ENCODE results near the gene FBXL5. TPM values are rescaled to one million over a fixed set of nuclear protein-coding genes. Genes with fewer than 3 reads are reported as not detected.

FBXL5 gene
- total and polyA plus RNA-seq, 2 of the 13 experiments (the other 11 are each of a cell fraction or from before 2014, with no cell fraction given) = 17.4 to 45.3 TPM

- no peak for TF ChIP-seq CREB3 (CRISPR knock-in tag; IDR thresholded peaks at IDR 0.05)
- no peak for TF ChIP-seq ZFP36 (IDR thresholded peaks at IDR 0.05; ENCODE audit: borderline replicate concordance, low read depth, low read length, partially characterized antibody)
- TF ChIP-seq SCMH1 (CRISPR knock-in tag; IDR thresholded peaks at IDR 0.05; ENCODE audit: borderline replicate concordance) = no peak
- peak; percentile 88 for TF ChIP-seq GATAD1 (CRISPR knock-in tag; IDR thresholded peaks at IDR 0.05)
- peak; percentile 86; the same call in 1 of the 2 replicates for TF ChIP-seq ZNF766 (CRISPR knock-in tag; IDR thresholded peaks at IDR 0.05; ENCODE audit: borderline replicate concordance)
- no peak for TF ChIP-seq SRSF4 (IDR thresholded peaks at IDR 0.05; ENCODE audit: low read depth, low read length, poor library complexity, severe bottlenecking)
- peak; percentile 60; the same call in 1 of the 2 replicates for TF ChIP-seq PAXIP1 (CRISPR knock-in tag; conservative IDR thresholded peaks at IDR 0.05)
- peak; percentile 60 for TF ChIP-seq SP5 (CRISPR knock-in tag; IDR thresholded peaks at IDR 0.05; ENCODE audit: borderline replicate concordance, low read depth)
- no peak for TF ChIP-seq FOXK2 (IDR thresholded peaks at IDR 0.05)
- no peak for TF ChIP-seq DBP (CRISPR knock-in tag; IDR thresholded peaks at IDR 0.05; ENCODE audit: not compliant biosample characterization)
- no peak for TF ChIP-seq ZNF326 (CRISPR knock-in tag; IDR thresholded peaks at IDR 0.05; ENCODE audit: borderline replicate concordance)
- TF ChIP-seq ZNF24 (IDR thresholded peaks at IDR 0.05) = no peak
- TF ChIP-seq MATR3 (CRISPR knock-in tag; IDR thresholded peaks at IDR 0.05) = no peak
- TF ChIP-seq ZNF20 (CRISPR knock-in tag; IDR thresholded peaks at IDR 0.05) = 0 out of 2 replicates have a peak, but pooled peaks have one; percentile 68
- TF ChIP-seq IRX3 (CRISPR knock-in tag; IDR thresholded peaks at IDR 0.05; ENCODE audit: borderline replicate concordance, low read depth) = 0 out of 2 replicates have a peak, but pooled peaks have one; percentile 68
- TF ChIP-seq NFKB2 (CRISPR knock-in tag; IDR thresholded peaks at IDR 0.05; ENCODE audit: borderline replicate concordance) = peak; percentile 88; the same call in 1 of the 2 replicates
- no peak; the same call in 1 of the 2 replicates for TF ChIP-seq HCFC1 (IDR thresholded peaks at IDR 0.05; ENCODE audit: low read depth, low read length)
- peak in 1 of 2 experiments; percentile 48; a peak in 1 of 4 replicates for TF ChIP-seq EP300 (IDR thresholded peaks at IDR 0.05; ENCODE audit: low read depth in 2 of 2, low read length in 2 of 2)
- TF ChIP-seq EP300 (CRISPR knock-in tag; IDR thresholded peaks at IDR 0.05; ENCODE audit: borderline replicate concordance) = peak; percentile 62
- peak; percentile 72; the same call in 1 of the 2 replicates for TF ChIP-seq ZNF431 (CRISPR knock-in tag; IDR thresholded peaks at IDR 0.05; ENCODE audit: borderline replicate concordance, low read depth)
- peak; percentile 76 for TF ChIP-seq ZEB1 (IDR thresholded peaks at IDR 0.05; ENCODE audit: insufficient replicate concordance, low read depth)
- TF ChIP-seq PRPF4 (IDR thresholded peaks at IDR 0.05; ENCODE audit: low read depth, low read length, poor library complexity, severe bottlenecking) = no peak
- TF ChIP-seq GTF2F1 (IDR thresholded peaks at IDR 0.05; ENCODE audit: low read length) = 0 out of 2 replicates have a peak, but pooled peaks have one; percentile 39
- TF ChIP-seq ZNF17 (CRISPR knock-in tag; IDR thresholded peaks at IDR 0.05) = no peak
- TF ChIP-seq ZNF446 (CRISPR knock-in tag; IDR thresholded peaks at IDR 0.05) = no peak
Observed at GRCh38 chr4:15681372-15682241, 26.4 kb upstream of the FBXL5 start, which contains the start of gene FAM200B (continued).
